Skeletal muscle tissue (tissue), 4 donors: ENCODE measurements around the gene H3-3A. TPM values are rescaled to one million over a fixed set of nuclear protein-coding genes. Genes with fewer than 3 reads are reported as not detected.

Experiments used
- H3K27ac ChIP-seq: one replicate; pipeline ENCODE4 v1.7.0; 2013; ENCODE audit warnings: mild to moderate bottlenecking, low read depth, low read length, inconsistent platforms
- H3K27me3 ChIP-seq, 3 donors: one replicate each; pipeline ENCODE4 v1.7.0; 2013; ENCODE audit warnings: low read length in 3 of 3; ENCODE audit not compliant: control insufficient read depth in 3 of 3, insufficient read depth in 3 of 3
- H3K36me3 ChIP-seq, 3 donors: one replicate each; pipeline ENCODE4 v1.7.0; 2013; ENCODE audit warnings: low read length in 3 of 3; ENCODE audit not compliant: control insufficient read depth in 3 of 3, insufficient read depth in 3 of 3
- H3K4me1 ChIP-seq, 3 donors: one replicate each; pipeline ENCODE4 v1.7.0; 2013; ENCODE audit warnings: low read length in 3 of 3, mild to moderate bottlenecking in 3 of 3; ENCODE audit not compliant: control insufficient read depth in 3 of 3, insufficient read depth in 3 of 3
- H3K4me3 ChIP-seq, 3 donors: one replicate each; pipeline ENCODE4 v1.7.0; 2013; ENCODE audit warnings: low read length in 3 of 3
- H3K9ac ChIP-seq, 3 donors: one replicate each; pipeline ENCODE4 v1.7.0; 2013; ENCODE audit warnings: low read length in 3 of 3, mild to moderate bottlenecking in 3 of 3, moderate library complexity in 2 of 3, low read depth in 1 of 3
- H3K9me3 ChIP-seq, 3 donors: one replicate each; pipeline ENCODE4 v1.7.0; 2013; ENCODE audit warnings: low read length in 3 of 3; ENCODE audit not compliant: control insufficient read depth in 3 of 3
- total RNA-seq: library from RNA; depleted of rRNA; stranded (reverse); fragments of >200 nt; gene quantifications from one replicate; pipeline ENCODE4 v1.2.3, GENCODE V29; 2014
- donor health status: Osteomylitis.

The H3-3A gene
- 319 TPM for total RNA-seq

GRCh38 chr1:226062558-226063223, at the start of gene H3-3A:
Gene H3-3A (plus strand): TSS chr1:226062716. CDS start chr1:226064352, 1,636 bp downstream.
- Histone ChIP-seq H3K4me3 (peak within 1 kb of the TSS; percentile 82 to 93 (median 87)), H3K27ac (peak within 1 kb of the TSS; percentile 99), H3K9me3 (no peaks in the 10 kb centered on the region), H3K36me3 (peaks cover 12 to 22% (median 21%) of the 10 kb centered on the region in 3 donors), H3K4me1 (peaks cover 12 to 29% (median 26%) of the 10 kb centered on the region in 3 donors), H3K9ac (peak within 1 kb of the TSS; percentile 96 to 98 (median 97)), H3K27me3 (no peaks in the 10 kb centered on the region)

- no peaks in the 10 kb centered on the region for H3K4me1 ChIP-seq
- H3K27ac ChIP-seq: no peak overlapping the region
- no peaks in the 10 kb centered on the region for H3K36me3 ChIP-seq
- no peaks in the 10 kb centered on the region for H3K9me3 ChIP-seq
- no peaks in the 10 kb centered on the region for H3K27me3 ChIP-seq
- no peak overlapping the region for H3K9ac ChIP-seq
- no peak overlapping the region for H3K4me3 ChIP-seq
Observed at GRCh38 chr1:226017070-226017469, 45.4 kb upstream of the H3-3A start.

GRCh38 chr1:226019572-226019971, 42.9 kb upstream of the H3-3A start:
- Histone ChIP-seq H3K9ac (no peak overlapping the region), H3K4me1 (no peaks in the 10 kb centered on the region), H3K9me3 (no peaks in the 10 kb centered on the region), H3K27me3 (no peaks in the 10 kb centered on the region), H3K36me3 (no peaks in the 10 kb centered on the region), H3K4me3 (no peak overlapping the region), H3K27ac (no peak overlapping the region)

- Histone ChIP-seq H3K27ac (no peak overlapping the region), H3K9ac (no peak overlapping the region), H3K36me3 (no peaks in the 10 kb centered on the region), H3K9me3 (no peaks in the 10 kb centered on the region), H3K27me3 (no peaks in the 10 kb centered on the region), H3K4me1 (no peaks in the 10 kb centered on the region), H3K4me3 (no peak overlapping the region)
Observed at GRCh38 chr1:226021401-226021800, 41.1 kb upstream of the H3-3A start.

GRCh38 chr1:226021801-226022200, 40.7 kb upstream of the H3-3A start:
- Histone ChIP-seq H3K4me1 (no peaks in the 10 kb centered on the region), H3K4me3 (no peak overlapping the region), H3K36me3 (no peaks in the 10 kb centered on the region), H3K27ac (no peak overlapping the region), H3K27me3 (no peaks in the 10 kb centered on the region), H3K9me3 (no peaks in the 10 kb centered on the region), H3K9ac (no peak overlapping the region)

GRCh38 chr1:226023735-226024134, 38.8 kb upstream of the H3-3A start:
- Histone ChIP-seq H3K4me3 (no peak overlapping the region), H3K9me3 (no peaks in the 10 kb centered on the region), H3K36me3 (no peaks in the 10 kb centered on the region), H3K9ac (no peak overlapping the region), H3K4me1 (no peaks in the 10 kb centered on the region), H3K27me3 (no peaks in the 10 kb centered on the region), H3K27ac (no peak overlapping the region)

GRCh38 chr1:226026833-226027232, 35.7 kb upstream of the H3-3A start:
- H3K27me3 ChIP-seq: no peaks in the 10 kb centered on the region
- no peaks in the 10 kb centered on the region for H3K4me1 ChIP-seq
- H3K36me3 ChIP-seq: no peaks in the 10 kb centered on the region
- H3K9ac ChIP-seq: no peak overlapping the region
- no peaks in the 10 kb centered on the region for H3K9me3 ChIP-seq
- H3K27ac ChIP-seq: no peak overlapping the region
- no peak overlapping the region for H3K4me3 ChIP-seq

- no peaks in the 10 kb centered on the region for H3K9me3 ChIP-seq
- H3K9ac ChIP-seq: no peak overlapping the region
Observed at GRCh38 chr1:226027538-226028217, 34.8 kb upstream of the H3-3A start.

GRCh38 chr1:226029093-226029496, 33.4 kb upstream of the H3-3A start:
- Histone ChIP-seq H3K27ac (no peak overlapping the region), H3K27me3 (no peaks in the 10 kb centered on the region), H3K4me1 (peaks cover 0 to under 1% (median 0%) of the 10 kb centered on the region in 3 donors), H3K4me3 (no peak overlapping the region), H3K9ac (no peak overlapping the region), H3K36me3 (no peaks in the 10 kb centered on the region), H3K9me3 (no peaks in the 10 kb centered on the region)

More at GRCh38 chr1:226027538-226028217, 34.8 kb upstream of the H3-3A start:
- Histone ChIP-seq H3K36me3 (no peaks in the 10 kb centered on the region), H3K27me3 (no peaks in the 10 kb centered on the region), H3K27ac (no peak overlapping the region), H3K4me1 (no peaks in the 10 kb centered on the region), H3K4me3 (no peak overlapping the region)

- no peaks in the 10 kb centered on the region for H3K27me3 ChIP-seq
- no peaks in the 10 kb centered on the region for H3K36me3 ChIP-seq
- H3K4me1 ChIP-seq: peaks cover 0 to 5% (median 2%) of the 10 kb centered on the region in 3 donors
- no peaks in the 10 kb centered on the region for H3K9me3 ChIP-seq
- H3K4me3 ChIP-seq: no peak overlapping the region
- no peak overlapping the region for H3K27ac ChIP-seq
- H3K9ac ChIP-seq: no peak overlapping the region
Observed at GRCh38 chr1:226029568-226030225, 32.8 kb upstream of the H3-3A start.
